BJ (cell line): ENCODE data around the gene EYA2. TPM values are rescaled to one million over a fixed set of nuclear protein-coding genes. Genes with fewer than 3 reads are reported as not detected.

Source experiments
- CTCF ChIA-PET: fragments of 350-600 bp; formaldehyde crosslinking; extraction: SDS; loops from one replicate; lab custom pipeline; 2021; ENCODE audit warnings: antibody characterized with exemption, inconsistent platforms; lab: Yijun Ruan, JAX
- POLR2A ChIA-PET: fragments of 300-600 bp; sonication (Branson Sonifier 250); formaldehyde crosslinking; extraction: SDS; loops from one replicate; lab custom pipeline; 2021; ENCODE audit warnings: antibody characterized with exemption; lab: Charles Lee
- DNase-seq: peaks from one replicate; pipeline ENCODE4 v3.0.0-alpha.2; 2011; ENCODE audit warnings: low read depth
- H3K27me3 ChIP-seq: 2 replicates; pipeline ENCODE4 v1.6.0; 2011; ENCODE audit warnings: low read length; ENCODE audit not compliant: control insufficient read depth, insufficient read depth
- H3K36me3 ChIP-seq: 2 replicates; pipeline ENCODE4 v1.5.1; 2011; ENCODE audit warnings: low read length; ENCODE audit not compliant: control insufficient read depth, insufficient read depth
- H3K4me3 ChIP-seq: 2 replicates; pipeline ENCODE4 v1.5.1; 2011; ENCODE audit warnings: low read depth, mild to moderate bottlenecking, control low read depth, low read length
- CTCF ChIP-seq: IDR thresholded peaks from 2 replicates; pipeline ENCODE4 v1.5.1; 2011; ENCODE audit warnings: low read depth, mild to moderate bottlenecking, control low read depth, inconsistent platforms, low read length, moderate library complexity; ENCODE audit not compliant: insufficient read depth
- polyA plus RNA-seq: library from polyadenylated mRNA; depleted of rRNA; stranded (reverse); fragments of >200 nt; gene quantifications from 2 replicates; pipeline ENCODE4 v1.2.3, GENCODE V29; 2011

Gene EYA2
- polyA plus RNA-seq, 1 experiment, result 1.5 TPM

GRCh38 chr20:47041396-47041899, 146.8 kb downstream of the EYA2 start:
- no peak for TF ChIP-seq CTCF
- POLR2A ChIA-PET, result no interaction called here
- H3K27me3 ChIP-seq, result no peaks in the 10 kb centered on the region; the same call in 1 of the 2 replicates
- DNase-seq, result no peak
- no peak overlapping the region for H3K4me3 ChIP-seq
- CTCF ChIA-PET, result interaction anchor here (1.3 to 1.4 kb wide), 2 partner anchors 10 to 284 kb away, joined by 3 read pairs; no protein-coding TSS in a partner anchor
- H3K36me3 ChIP-seq, result no peaks in the 10 kb centered on the region

- no peak for DNase-seq
- POLR2A ChIA-PET, result no interaction called here
- no peak overlapping the region for H3K4me3 ChIP-seq
- CTCF ChIA-PET, result interaction anchor here (1.3 to 1.4 kb wide), 2 partner anchors 9 to 285 kb away, joined by 3 read pairs; no protein-coding TSS in a partner anchor
- no peak for TF ChIP-seq CTCF
- H3K27me3 ChIP-seq, result no peaks in the 10 kb centered on the region; the same call in 1 of the 2 replicates
- no peaks in the 10 kb centered on the region for H3K36me3 ChIP-seq
These were observed 147.8 kb downstream of the EYA2 start for GRCh38 chr20:47042464-47042863.

- ChIA-PET POLR2A (no interaction called here), CTCF (no interaction called here)
- Histone ChIP-seq H3K27me3 (no peaks in the 10 kb centered on the region; the same call in 1 of the 2 replicates), H3K36me3 (no peaks in the 10 kb centered on the region), H3K4me3 (no peak overlapping the region)
- no peak for TF ChIP-seq CTCF
- DNase-seq, result no peak
These were observed 148.4 kb downstream of the EYA2 start for GRCh38 chr20:47043086-47043485.

GRCh38 chr20:47044938-47045337, 150.3 kb downstream of the EYA2 start:
- H3K4me3 ChIP-seq, result no peak overlapping the region
- DNase-seq, result no peak
- TF ChIP-seq CTCF, result no peak
- POLR2A ChIA-PET, result no interaction called here
- no peaks in the 10 kb centered on the region for H3K27me3 ChIP-seq
- CTCF ChIA-PET, result interaction anchor here (0.5 to 0.7 kb wide), 2 partner anchors 22 to 176 kb away, joined by 3 read pairs; no protein-coding TSS in a partner anchor
- H3K36me3 ChIP-seq, result no peaks in the 10 kb centered on the region

GRCh38 chr20:47048054-47048453, 153.4 kb downstream of the EYA2 start:
- Histone ChIP-seq H3K4me3 (no peak overlapping the region), H3K27me3 (peaks cover 1% of the 10 kb centered on the region), H3K36me3 (no peaks in the 10 kb centered on the region)
- no peak for DNase-seq
- ChIA-PET POLR2A (no interaction called here), CTCF (no interaction called here)
- TF ChIP-seq CTCF, result no peak
